Hematopoietic multipotent progenitor cell treated with erythropoietin and hydrocortisone succinate and interleukin-3 and kit ligand, for 15 days (in vitro differentiated cells): ENCODE results near the gene KIF6.
"Not testable (repeated sequence)": the region's sequence is repeated elsewhere in the genome, so short reads cannot be mapped to it uniquely, and the experiment has no call there.

Experiments used
- DNase-seq: peaks from one replicate; pipeline ENCODE4 v3.0.0-alpha.2; 2015; ENCODE audit warnings: low spot score

The KIF6 gene

GRCh38 chr6:39707962-39708683, 17.1 kb downstream of the KIF6 start:
- no peak for DNase-seq

DNA sequence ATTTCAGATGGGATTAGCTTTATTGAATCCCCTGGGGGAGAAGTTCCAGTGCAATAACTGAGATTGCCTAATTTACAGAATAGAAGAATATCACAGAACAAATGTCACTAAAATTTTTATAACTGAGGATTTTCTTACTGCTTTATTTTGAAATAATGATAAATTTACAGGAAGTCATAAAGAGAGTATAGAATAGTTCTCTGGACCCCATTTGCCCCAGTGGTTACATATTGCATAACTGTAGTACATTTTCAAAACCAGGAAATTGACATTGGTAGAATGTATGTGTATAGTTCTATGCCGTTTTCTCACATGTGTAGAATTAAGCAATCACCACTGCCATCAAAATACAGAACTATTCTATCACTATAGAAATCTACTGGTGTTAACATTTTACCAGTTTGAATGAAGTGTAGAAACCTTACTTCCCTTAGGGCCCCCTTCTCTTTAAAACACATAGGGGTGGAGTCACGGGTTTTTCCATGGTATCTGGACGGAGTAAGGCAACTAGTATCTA, 18.3 kb downstream of the KIF6 start:
- DNase-seq = no peak

DNA sequence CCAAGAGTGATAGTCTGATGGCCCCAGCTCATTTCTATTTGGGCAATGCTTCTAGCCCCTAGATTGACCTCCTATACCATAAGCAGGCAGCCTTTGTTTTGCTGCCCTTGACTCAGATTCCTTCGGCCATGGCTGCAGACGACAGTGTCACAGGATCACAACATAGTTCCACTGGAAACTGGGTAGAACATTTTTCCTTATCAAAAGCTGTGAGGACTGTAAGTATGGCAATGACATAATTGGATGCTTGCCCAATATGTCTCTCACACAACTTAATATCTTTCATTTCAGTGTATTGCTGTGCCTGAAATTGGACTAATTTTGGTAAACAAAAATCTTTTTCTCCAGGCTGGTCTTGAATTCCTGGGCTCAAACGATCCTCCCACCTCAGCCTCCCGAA, 22.9 kb downstream of the KIF6 start:
- DNase-seq = no peak

- DNase-seq = no peak
These were observed 24.8 kb downstream of the KIF6 start for GRCh38 chr6:39700362-39700761.

GRCh38 chr6:39698789-39699188, 26.4 kb downstream of the KIF6 start:
- no peak for DNase-seq

DNA sequence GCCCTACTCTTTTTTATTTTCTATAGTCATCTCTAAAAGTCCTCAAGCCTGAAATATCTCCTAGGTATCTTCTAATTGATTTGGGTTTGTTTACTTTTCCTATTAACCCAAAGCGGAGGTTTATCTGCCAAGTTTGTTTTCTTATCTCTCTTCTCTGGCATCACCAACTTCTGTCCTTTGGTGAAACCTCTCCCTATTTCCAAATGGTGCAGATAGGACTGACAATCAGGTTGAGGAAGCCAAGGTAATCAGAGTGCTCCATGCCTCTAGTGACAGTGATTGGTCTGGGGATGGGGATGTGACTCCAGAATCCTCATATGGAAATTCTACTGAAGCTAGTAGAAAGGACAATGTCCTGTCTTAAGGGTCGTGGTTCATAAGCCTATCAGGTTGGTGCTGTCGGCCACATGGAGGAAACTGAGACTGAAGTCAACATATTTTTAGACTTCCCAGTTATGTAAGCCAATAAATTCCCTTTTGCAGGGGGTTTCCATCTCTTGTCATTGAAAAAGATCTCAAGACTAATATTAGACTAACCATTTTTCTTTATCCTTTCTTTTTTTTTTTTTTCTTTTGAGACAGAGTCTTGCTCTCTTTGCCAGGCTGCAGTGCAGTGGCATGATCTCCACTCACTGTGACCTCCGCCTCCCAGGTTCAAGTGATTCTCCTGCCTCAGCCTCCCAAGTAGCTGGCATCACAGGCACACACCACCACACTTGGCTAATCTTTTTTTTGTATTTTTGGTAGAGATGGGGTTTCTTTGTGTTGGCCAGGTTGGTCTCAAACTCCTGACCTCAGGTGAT, 28.0 kb downstream of the KIF6 start:
- DNase-seq = no peak

GRCh38 chr6:39695447-39695846, 29.8 kb downstream of the KIF6 start:
- no peak for DNase-seq

- no peak for DNase-seq
These were observed 32.0 kb downstream of the KIF6 start for GRCh38 chr6:39693206-39693605.

DNA sequence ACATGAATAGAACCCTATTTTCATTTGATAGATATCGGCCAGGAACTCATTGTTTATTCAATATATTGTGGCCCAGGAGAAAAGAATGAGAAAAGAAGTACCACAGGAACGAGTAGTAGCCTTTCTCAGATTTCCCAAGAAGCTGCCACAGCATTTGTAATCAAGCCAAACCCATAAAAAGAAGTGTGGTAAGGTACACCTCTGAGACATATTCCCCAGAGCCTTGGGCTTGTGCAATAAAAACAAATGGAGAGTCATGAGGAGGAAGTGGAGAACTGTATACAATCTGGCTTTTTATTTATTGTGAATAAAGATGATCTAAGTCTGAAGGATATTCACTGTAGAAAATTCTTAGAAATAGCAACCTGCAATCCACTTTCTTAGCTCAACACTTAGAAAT, 36.7 kb downstream of the KIF6 start:
- no peak for DNase-seq

GRCh38 chr6:39686976-39687375, 38.2 kb downstream of the KIF6 start:
- no peak for DNase-seq

GRCh38 chr6:39685938-39686337, 39.3 kb downstream of the KIF6 start:
- no peak for DNase-seq

GRCh38 chr6:39685489-39685826, 39.8 kb downstream of the KIF6 start:
- DNase-seq = no peak

- DNase-seq = no peak
These were observed 40.3 kb downstream of the KIF6 start for GRCh38 chr6:39684790-39685488.

DNA sequence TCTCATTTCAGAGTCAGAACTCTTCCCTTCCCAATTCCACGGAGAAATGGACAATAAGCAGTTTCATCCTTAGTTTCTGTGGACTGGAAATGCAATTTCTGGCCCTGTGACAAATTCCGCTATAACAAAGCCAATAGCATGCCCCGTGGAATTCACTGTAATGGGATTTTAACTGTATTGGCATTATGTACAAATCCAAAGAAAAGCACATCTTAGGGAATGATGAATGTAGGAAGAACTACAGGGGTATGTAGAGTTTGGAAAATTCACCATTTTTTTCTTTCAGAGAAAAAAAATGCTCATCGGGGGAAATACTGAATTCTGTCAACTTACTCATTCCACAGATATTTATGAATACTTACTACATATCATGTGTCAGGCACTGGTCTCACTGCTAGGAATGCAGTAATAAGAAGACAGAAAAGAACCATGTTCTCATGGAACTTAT, 43.5 kb downstream of the KIF6 start:
- no peak for DNase-seq

DNA sequence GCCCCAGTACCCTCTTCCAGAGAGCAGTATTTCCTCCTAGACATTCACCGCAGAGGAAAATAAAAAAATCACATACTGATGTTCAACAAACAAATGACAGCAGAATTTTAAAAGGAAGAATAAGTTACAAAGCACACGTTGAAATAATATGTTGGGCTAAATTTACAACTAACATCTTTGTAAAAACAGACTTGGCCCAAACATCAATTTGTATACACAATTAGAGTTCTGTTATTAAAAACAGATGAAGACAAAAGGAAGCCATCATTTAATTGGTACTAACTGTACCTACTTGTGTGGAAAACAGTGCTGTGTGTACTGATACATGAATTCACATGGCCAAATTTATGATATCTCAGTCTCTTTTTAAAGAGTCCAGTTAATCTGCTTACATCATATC, 46.3 kb downstream of the KIF6 start:
- no peak for DNase-seq

- not testable (repeated sequence) for DNase-seq
These were observed 47.9 kb downstream of the KIF6 start for GRCh38 chr6:39677318-39677717.

- no peak for DNase-seq
These were observed 54.7 kb downstream of the KIF6 start for GRCh38 chr6:39670519-39670918.

DNA sequence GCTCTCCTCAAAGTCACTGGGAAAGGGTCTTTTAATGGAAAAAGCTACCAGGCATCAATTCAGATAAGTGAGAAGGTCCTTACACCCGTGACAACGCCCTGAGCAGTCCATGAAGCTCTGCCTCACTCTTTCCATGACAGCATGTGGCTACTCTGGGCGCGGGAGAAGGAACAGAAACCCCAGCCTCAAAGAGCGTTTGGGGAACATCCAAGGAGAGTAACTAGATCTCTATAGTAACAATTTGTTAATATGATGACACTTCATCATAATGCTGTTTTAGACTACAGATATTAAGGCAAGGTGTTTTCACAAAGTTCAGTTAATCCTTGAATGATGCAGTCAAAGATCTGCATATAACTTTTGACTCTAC, 55.2 kb downstream of the KIF6 start:
- DNase-seq = no peak

DNA sequence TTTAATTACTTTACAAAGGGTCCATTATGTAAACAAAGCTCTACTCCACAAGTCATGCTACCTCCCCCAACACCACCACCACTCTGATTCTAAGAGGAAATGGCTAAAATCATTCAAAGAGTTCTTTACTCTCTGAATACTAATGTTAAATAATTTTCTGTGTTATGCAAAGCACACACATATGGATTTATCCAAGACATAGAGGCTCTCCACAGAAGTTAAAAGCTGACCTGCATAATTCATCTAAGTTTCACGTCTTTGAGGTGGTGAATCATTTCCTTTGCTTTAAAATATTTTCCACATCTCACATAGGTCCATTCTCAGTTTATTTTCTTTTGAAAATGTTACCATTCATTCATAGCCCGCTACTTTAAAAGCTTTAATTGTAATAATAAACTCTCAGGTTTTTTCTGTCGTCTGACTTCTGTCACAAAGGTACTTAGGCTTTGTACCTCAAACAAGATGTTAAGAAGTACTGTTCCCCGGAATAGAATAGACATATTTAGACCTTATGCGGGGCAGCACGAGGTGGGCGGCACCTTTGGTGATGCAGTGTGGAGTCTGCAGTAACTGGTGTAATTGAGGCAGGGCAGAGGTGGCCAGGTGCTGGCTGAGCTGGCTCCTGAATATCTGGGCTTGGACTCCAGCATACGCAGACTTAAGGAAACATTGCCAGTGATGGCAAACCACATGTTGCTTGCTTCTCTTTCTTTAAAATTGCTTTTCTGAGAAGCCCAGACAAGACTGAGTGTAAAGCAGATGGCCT, 55.8 kb downstream of the KIF6 start:
- DNase-seq = no peak

DNA sequence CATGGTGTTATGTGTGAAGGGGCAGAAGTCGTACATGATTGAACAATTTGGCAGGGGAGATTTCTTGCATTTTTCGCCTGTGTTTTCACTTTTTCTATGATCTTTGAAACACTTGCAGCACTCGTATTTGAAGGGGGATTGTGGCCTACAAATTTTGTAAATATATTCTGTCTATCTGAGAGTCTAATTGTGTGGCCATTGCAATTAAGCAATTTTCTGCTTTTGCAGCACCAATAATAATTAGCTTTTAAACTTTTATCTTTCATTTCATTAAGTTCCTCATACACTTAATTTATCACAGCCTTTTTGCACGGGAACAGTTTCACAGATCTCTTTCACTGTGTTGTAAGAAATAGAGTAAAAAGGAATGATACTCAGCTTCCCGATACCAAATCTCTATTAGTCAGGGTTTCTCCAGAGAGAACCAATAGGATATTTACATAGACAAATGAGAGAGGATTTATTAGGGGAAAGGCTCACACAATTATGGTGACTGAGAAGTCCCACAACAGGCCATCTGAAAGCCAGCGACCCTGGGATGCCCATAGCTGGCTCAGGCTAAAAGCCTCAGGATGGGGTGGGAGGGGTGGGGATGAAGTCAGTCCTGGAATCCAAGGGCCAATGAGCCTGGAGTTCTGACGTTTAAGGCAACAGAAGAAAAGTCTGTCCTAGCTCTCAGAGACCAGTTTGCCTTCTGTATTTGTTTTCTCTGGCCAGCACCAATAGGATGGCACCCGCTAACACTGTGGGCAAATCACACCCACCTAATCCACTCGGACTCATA, 58.3 kb downstream of the KIF6 start:
- DNase-seq = no peak

GRCh38 chr6:39665861-39666260, 59.3 kb downstream of the KIF6 start:
- DNase-seq = no peak
